ENCODE measurements around the gene POU2AF2. TPM values are rescaled to one million over a fixed set of nuclear protein-coding genes. Genes with fewer than 3 reads are reported as not detected.
A peak's percentile ranks its signal among the peaks of the same experiment; 100 is the strongest.
"Not testable (repeated sequence)": the region's sequence is repeated elsewhere in the genome, so short reads cannot be mapped to it uniquely, and the experiment has no call there.

Gene POU2AF2
- polyA plus RNA-seq, 6 donors from 2014 or later, result not detected

DNA sequence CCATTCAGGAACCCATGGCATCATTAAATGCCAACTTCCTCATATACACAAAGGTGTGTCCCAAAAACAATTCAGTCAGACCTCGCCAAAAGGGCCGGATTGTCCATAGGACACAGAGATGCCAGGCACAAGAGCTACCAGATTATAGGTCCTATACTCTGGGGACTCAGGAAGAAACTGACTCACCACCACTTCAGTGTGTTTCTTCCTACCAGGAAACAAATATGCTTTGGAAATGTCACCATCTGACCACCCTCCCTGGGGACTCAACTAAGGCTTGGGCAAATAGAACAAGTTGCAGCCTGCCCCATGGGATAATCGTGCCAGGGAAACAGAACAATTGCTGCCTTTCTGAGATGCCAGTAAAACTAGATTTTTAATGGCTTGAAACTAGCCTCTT lies 64.6 kb downstream of the POU2AF2 start:
- DNase-seq, result no peak
- Mint-ChIP-seq H3K4me1 (peaks cover 0 to 3% (median 1%) of the 10 kb centered on the region in 3 donors), H3K27ac (peak overlapping the region in 1 of 6 donors; percentile 65), H3K9me3 (peaks cover 2 to 12% (median 7%) of the 10 kb centered on the region in 7 donors), H3K4me3 (no peak overlapping the region), H3K36me3 (peaks cover 18 to 41% of the 10 kb centered on the region in 2 donors), H3K27me3 (peaks cover 0 to 19% (median 0%) of the 10 kb centered on the region in 3 donors)
- ATAC-seq (ENCODE audit: low read depth in 2 of 2), result no peak

DNA sequence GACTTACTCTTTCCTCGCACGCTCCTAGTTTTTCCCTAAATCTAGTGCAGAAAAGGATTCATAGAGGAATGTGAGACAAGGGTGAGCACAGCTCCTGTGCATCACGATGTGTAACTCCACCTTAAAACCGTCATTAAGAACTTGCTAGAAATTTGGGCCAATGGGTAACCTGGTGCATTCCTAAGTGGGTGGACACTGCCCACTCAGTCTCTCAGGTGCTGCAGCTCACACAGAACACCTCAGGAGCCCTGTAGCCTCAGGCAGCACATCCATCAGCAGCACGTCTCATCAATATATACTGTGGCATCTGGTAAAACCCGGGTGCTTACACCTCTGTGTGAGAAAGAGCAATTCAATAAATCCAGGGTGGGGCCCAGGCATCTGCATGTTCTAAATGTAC lies 65.2 kb downstream of the POU2AF2 start:
- peaks cover 2 to 12% (median 7%) of the 10 kb centered on the region in 7 donors for H3K9me3 Mint-ChIP-seq
- H3K4me1 Mint-ChIP-seq, result peaks cover 0 to 1% (median 0%) of the 10 kb centered on the region in 3 donors
- peaks cover 18 to 46% of the 10 kb centered on the region in 2 donors for H3K36me3 Mint-ChIP-seq
- no peak for ATAC-seq (ENCODE audit: low read depth in 2 of 2)
- no peak for DNase-seq
- peak overlapping the region in 1 of 6 donors; percentile 54 for H3K27ac Mint-ChIP-seq
- H3K4me3 Mint-ChIP-seq, result no peak overlapping the region
- H3K27me3 Mint-ChIP-seq, result peaks cover 0 to 19% (median 0%) of the 10 kb centered on the region in 3 donors

DNA sequence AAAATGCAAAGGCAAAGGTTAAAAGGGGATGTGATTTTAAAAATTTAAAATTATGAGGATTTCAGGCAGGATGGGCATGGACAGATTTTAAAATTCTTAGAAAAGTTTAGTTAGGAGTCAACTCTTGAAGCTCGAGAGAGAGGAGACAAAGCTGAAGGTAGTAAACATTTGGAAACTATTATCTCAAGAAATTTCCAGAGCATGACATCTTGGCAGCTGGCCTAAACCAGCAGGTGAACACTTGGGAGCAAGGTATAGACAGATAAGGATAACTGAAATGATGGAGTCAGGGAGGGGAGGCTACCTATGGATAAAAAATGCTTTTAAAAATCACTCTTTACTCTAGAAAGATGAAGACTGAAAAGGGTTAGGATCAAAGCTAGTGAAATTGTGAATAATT lies 66.6 kb downstream of the POU2AF2 start:
- ATAC-seq (ENCODE audit: low read depth in 2 of 2) (no peak), DNase-seq (no peak)
- peaks cover 0 to 12% (median 0%) of the 10 kb centered on the region in 3 donors for H3K27me3 Mint-ChIP-seq
- peaks cover 18 to 48% of the 10 kb centered on the region in 2 donors for H3K36me3 Mint-ChIP-seq
- peaks cover 4 to 12% (median 7%) of the 10 kb centered on the region in 7 donors for H3K9me3 Mint-ChIP-seq
- no peak overlapping the region for H3K4me3 Mint-ChIP-seq
- H3K4me1 Mint-ChIP-seq, result peaks cover 0 to 1% (median 0%) of the 10 kb centered on the region in 3 donors
- H3K27ac Mint-ChIP-seq, result no peak overlapping the region

DNA sequence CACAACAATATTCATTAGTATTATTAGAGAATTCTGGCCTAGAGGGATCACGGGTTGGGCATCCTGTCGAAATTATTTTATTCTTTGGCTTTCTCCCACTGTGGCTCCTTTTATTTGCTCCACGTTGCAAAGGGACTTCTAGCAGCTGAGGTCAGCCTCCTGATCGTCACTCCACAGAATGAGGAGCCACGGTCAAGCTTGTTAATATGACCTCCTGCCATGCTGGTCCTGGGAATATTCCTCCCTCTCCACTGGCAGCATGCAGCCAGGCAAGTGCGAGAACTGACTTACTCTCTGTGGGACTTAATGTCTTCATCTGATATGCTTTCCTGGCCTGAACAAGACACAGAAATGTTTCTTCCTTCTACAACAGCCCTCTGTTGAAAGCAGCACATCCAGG lies 73.8 kb downstream of the POU2AF2 start:
- DNase-seq (no peak), ATAC-seq (ENCODE audit: low read depth in 2 of 2) (no peak)
- peak overlapping the region in 1 of 6 donors; percentile 44 for H3K27ac Mint-ChIP-seq
- H3K36me3 Mint-ChIP-seq, result peaks cover 8 to 25% of the 10 kb centered on the region in 2 donors
- H3K4me3 Mint-ChIP-seq, result no peak overlapping the region
- H3K4me1 Mint-ChIP-seq, result peaks cover 0 to 1% (median 0%) of the 10 kb centered on the region in 3 donors
- peaks cover 0 to 6% (median 0%) of the 10 kb centered on the region in 3 donors for H3K27me3 Mint-ChIP-seq
- peaks cover 0 to 2% (median 0%) of the 10 kb centered on the region in 7 donors for H3K9me3 Mint-ChIP-seq

DNA sequence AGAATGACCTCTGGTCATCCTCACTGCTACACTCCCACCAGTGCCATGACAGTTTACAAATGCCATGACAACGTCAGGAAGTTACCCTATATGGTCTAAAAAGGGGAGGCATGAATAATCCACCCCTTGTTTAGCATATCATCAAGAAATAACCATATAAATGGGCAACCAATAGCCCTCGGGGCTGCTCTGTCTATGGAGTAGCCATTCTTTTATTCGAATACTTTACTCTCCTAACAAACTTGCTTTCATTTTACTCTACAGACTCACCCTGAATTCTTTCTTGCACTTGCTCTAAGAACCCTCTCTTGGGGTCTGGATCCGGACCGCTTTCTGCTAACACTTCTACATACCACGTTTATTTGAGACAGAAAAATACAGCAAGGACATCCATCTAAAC lies 74.7 kb downstream of the POU2AF2 start:
- not testable (repeated sequence) for ATAC-seq (ENCODE audit: low read depth in 2 of 2); H3K9me3 Mint-ChIP-seq; H3K27me3 Mint-ChIP-seq; DNase-seq; H3K4me1 Mint-ChIP-seq; H3K4me3 Mint-ChIP-seq
- Mint-ChIP-seq H3K27ac (peak overlapping the region in 1 of 6 donors; percentile 81), H3K36me3 (peaks cover 8 to 18% of the 10 kb centered on the region in 2 donors)

DNA sequence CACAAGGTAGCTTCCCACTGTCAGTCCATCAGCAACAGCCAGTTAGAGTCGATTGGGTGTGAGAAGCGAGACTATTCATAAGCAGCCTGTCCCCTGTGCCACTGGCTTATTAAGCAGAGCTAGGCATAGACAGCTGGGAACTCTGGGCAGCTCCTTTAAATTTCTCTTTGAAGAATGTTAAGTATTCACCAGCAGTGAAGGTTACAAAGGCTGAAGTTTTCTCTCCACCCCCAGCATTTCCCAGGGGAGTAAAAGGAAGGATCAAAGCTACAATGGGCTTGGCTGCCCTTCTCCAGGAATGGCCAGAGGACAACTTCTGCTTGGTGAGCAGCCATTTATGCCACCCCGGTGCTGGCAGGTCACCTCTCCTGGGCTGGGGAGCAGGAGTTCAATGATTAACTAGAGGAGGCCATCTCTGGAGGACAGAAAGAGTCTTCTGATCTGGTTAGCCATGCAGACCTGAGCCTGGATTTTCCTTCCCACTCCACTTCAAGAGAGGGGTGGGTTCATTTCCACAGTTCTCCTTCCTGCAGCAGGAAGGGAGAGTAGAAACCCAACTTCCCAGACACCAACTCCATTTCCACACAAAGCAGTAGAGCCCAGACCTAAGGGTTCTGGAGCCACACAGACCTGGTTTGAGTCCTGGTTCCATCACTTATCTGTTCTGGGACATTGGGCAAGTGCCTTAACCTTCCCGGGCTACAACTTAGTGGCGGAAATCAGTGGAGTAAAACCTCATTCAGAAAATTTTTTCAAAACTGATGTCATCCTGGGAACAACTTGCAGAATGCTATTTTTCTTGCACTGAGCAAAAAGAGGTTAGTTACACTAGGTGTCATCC lies 75.4 kb downstream of the POU2AF2 start:
- Mint-ChIP-seq H3K9me3 (peaks cover 0 to under 1% (median 0%) of the 10 kb centered on the region in 7 donors), H3K4me1 (peaks cover 3 to 4% (median 4%) of the 10 kb centered on the region in 3 donors), H3K27me3 (no peaks in the 10 kb centered on the region), H3K4me3 (no peak overlapping the region), H3K36me3 (peaks cover 11 to 13% of the 10 kb centered on the region in 2 donors), H3K27ac (no peak overlapping the region)
- no peak for ATAC-seq (ENCODE audit: low read depth in 2 of 2)
- DNase-seq, result no peak

DNA sequence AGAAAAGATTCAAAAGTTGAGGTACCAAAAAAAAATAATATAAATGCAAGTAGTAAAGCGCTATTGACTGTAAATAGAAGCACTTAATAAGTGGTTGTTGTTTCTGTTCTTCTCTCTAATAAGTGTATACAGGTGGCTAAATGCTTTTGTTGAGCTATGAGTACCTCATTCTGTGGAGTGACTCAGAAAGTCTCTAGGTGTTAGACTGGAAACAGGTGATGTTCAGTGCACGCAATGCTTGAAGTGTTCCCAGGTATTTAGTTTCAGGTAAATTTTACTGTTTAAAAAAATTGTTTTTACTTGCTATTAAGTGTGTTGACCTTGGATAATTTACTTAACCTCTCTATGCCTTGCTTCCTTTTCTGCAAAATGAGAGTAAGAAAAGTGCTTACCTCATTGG lies 77.0 kb downstream of the POU2AF2 start:
- H3K4me1 Mint-ChIP-seq, result peaks cover 4 to 5% (median 5%) of the 10 kb centered on the region in 3 donors
- H3K36me3 Mint-ChIP-seq, result peaks cover 0 to 16% of the 10 kb centered on the region in 2 donors
- no peaks in the 10 kb centered on the region for H3K9me3 Mint-ChIP-seq
- DNase-seq (no peak), ATAC-seq (ENCODE audit: low read depth in 2 of 2) (no peak)
- no peak overlapping the region for H3K27ac Mint-ChIP-seq
- H3K4me3 Mint-ChIP-seq, result no peak overlapping the region
- no peaks in the 10 kb centered on the region for H3K27me3 Mint-ChIP-seq

DNA sequence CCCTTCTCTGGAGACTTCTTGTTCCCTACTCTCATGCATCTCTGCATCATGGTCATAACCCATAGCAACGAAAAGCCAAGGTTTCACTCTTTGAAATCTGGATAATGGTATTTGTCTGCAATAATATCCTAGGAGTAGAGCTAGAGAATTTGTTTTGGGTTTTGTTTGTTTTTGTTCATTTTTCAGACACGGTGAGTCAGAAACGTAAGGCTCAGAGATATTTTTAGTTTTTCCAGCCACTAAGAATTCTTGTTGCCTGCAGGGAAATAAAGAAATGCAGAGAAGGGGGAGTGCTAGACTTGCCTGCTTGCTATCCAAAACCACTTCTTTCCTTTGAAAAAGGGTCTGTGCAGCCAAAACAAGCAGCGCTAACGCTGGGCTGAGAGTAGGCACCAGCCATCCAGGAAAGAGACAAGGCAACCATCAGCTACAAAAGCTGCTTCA lies 78.8 kb downstream of the POU2AF2 start:
- Mint-ChIP-seq H3K27me3 (no peaks in the 10 kb centered on the region), H3K9me3 (no peaks in the 10 kb centered on the region), H3K4me3 (no peak overlapping the region), H3K4me1 (peaks cover 5 to 9% (median 5%) of the 10 kb centered on the region in 3 donors), H3K27ac (no peak overlapping the region), H3K36me3 (peaks cover 4 to 16% of the 10 kb centered on the region in 2 donors)
- DNase-seq, result no peak
- ATAC-seq (ENCODE audit: low read depth in 2 of 2), result no peak

DNA sequence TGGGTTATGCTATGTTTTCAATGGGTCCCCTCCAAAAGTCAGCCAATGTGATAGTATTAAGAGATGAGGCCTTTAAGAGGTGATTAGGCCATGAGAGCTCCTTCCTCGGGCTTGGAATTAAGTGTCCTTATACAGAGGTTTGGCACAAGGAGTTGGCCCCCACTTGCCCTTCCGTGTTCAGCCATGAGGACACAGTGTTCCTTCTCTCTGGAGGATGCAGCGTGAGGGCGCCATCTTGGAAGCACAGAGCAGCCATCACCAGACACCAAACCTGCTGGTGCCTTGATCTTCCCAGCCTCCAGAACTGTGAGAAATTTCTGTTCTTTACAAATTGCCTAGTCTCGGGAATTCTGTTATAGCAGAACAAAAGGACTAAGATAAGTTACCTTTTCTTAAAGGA lies 79.7 kb downstream of the POU2AF2 start:
- Mint-ChIP-seq H3K9me3 (no peaks in the 10 kb centered on the region), H3K27ac (no peak overlapping the region), H3K4me1 (peaks cover 5 to 9% (median 5%) of the 10 kb centered on the region in 3 donors), H3K27me3 (no peaks in the 10 kb centered on the region), H3K4me3 (no peak overlapping the region), H3K36me3 (peaks cover 4 to 16% of the 10 kb centered on the region in 2 donors)
- ATAC-seq (ENCODE audit: low read depth in 2 of 2) (no peak), DNase-seq (no peak)

DNA sequence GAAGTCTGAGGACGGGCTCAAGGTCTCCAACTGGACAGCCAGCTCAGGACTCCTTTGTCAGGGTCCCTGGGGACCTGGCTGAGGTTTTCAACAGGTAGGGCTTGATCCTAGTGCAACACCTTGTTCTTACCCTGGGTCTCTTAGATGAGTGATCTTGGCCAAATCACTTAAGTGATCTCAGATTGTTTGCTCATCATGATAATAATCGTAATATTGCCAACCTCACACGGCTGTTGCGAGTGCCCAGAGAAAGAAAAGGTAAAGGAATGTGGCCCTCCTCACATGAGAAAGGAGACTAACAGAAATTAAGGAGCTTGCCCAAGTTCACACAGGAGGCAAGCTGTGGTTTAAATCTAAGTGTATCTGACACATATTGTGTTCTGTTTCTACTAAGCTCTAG lies 81.3 kb downstream of the POU2AF2 start:
- peak overlapping the region in 1 of 6 donors; percentile 73 for H3K27ac Mint-ChIP-seq
- no peak for DNase-seq
- peaks cover 5 to 12% (median 9%) of the 10 kb centered on the region in 3 donors for H3K4me1 Mint-ChIP-seq
- H3K4me3 Mint-ChIP-seq, result no peak overlapping the region
- no peaks in the 10 kb centered on the region for H3K27me3 Mint-ChIP-seq
- peaks cover 4 to 16% of the 10 kb centered on the region in 2 donors for H3K36me3 Mint-ChIP-seq
- ATAC-seq (ENCODE audit: low read depth in 2 of 2), result no peak
- H3K9me3 Mint-ChIP-seq, result no peaks in the 10 kb centered on the region

DNA sequence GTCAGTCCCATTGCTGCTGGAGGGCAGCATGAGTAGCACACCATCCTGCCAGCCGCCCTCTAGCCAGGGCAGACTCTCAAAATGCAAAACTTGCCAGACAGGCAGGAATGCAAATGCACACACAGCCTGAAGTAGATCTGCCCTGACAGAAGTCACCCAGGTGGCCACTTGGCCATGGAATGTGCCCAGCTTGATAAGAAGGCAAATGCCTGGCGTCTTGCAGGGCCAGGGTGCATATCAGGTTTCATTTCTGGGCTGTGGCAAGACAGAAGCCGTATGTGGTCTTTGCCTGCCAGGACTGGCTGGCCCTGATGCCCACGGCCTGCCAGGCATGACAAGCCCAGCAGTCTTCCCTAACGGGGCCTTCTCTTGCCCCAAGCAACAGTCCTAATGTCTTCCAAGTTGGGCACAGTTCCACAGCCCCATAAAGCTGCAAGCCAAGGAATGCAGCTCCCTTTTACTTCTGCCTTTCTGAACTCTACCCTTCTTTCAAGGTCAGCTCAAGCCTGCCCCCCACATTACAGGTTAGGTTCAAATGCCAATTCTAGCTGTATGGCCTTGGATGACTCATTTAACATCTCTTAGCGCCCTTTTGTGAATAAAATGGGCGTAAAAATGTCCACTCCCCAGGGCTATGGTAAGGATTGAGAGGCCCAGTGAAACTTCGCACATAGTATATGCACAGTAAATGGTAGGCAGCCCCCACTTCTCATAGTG lies 82.5 kb downstream of the POU2AF2 start:
- no peak for ATAC-seq (ENCODE audit: low read depth in 2 of 2)
- Mint-ChIP-seq H3K4me3 (no peak overlapping the region), H3K36me3 (peaks cover 4 to 16% of the 10 kb centered on the region in 2 donors), H3K4me1 (peaks cover 5 to 12% (median 9%) of the 10 kb centered on the region in 3 donors), H3K27me3 (no peaks in the 10 kb centered on the region), H3K27ac (peak overlapping the region in 2 of 6 donors; percentile 6 to 27), H3K9me3 (no peaks in the 10 kb centered on the region)
- no peak for DNase-seq

DNA sequence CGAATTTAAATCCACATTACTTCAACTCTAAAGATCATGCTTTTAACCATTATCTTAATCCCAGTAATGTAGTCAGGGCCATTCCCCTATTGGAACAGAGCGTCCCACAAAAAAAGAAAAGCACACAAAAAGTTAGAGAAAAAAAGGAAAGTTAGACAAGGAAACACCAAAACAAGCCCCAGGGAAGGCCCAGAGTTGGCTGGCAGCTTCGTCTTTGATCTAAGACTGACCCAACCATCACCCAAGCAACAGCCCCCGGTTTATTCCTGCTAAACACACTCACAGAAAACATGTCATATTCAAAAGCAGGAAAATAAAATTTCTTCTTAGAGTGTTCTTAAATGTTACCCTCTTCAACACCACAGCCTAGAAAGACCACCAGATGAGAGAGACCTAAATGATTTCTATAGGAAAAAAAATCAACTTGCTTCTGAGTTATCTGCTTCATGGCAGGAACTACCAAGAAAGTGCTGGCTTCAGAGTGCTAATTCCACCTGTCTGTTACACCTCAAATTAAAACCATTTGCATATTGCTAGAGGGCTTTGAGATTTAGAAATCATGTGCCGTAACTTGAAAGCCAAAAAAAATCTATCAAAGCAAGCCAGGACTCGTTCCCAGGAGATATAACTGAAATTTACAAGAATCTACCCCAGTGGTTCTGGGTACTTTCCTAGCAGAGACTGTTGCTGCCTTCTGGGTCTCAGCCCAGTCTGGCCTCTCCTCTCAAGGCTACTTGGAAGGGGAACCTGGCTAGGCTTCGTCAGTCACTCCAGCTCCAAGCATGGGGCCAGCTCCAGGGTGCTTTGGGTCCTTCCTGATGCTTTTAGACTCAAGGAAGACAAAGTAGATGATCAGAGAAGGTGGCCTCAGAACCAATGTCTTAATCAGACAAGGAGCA lies 84.0 kb downstream of the POU2AF2 start:
- Mint-ChIP-seq H3K27me3 (no peaks in the 10 kb centered on the region), H3K4me1 (peaks cover 5 to 17% (median 9%) of the 10 kb centered on the region in 3 donors), H3K36me3 (peaks cover 4 to 21% of the 10 kb centered on the region in 2 donors), H3K27ac (peak overlapping the region in 3 of 6 donors; percentile 23 to 59 (median 34)), H3K9me3 (no peaks in the 10 kb centered on the region), H3K4me3 (no peak overlapping the region)
- ATAC-seq (ENCODE audit: low read depth in 2 of 2) (no peak), DNase-seq (no peak)
